Activated T-cell treated with anti-CD3 and anti-CD28 coated beads, Interleukin-2, amount 50 U/mL, for 1 hour (primary cell): Measurements from ENCODE around the gene USP35.
"Not testable (repeated sequence)": the region's sequence is repeated elsewhere in the genome, so short reads cannot be mapped to it uniquely, and the experiment has no call there.

Source experiments
- DNase-seq: peaks from one replicate; pipeline ENCODE4 v3.0.0-alpha.2; 2020

The USP35 gene

GRCh38 chr11:78168539-78169477 is 19.9 kb upstream of the USP35 start:
- no peak for DNase-seq

GRCh38 chr11:78170413-78170812 is 18.3 kb upstream of the USP35 start:
- no peak for DNase-seq

GRCh38 chr11:78170874-78171549 is 17.7 kb upstream of the USP35 start:
- DNase-seq, result no peak

GRCh38 chr11:78171951-78172350 is 16.8 kb upstream of the USP35 start:
- DNase-seq, result no peak

- DNase-seq, result not testable (repeated sequence)
Measured at GRCh38 chr11:78175862-78176261, 12.9 kb upstream of the USP35 start.

GRCh38 chr11:78176605-78177141 is 12.0 kb upstream of the USP35 start:
- no peak for DNase-seq

GRCh38 chr11:78177216-78177615 is 11.5 kb upstream of the USP35 start:
- no peak for DNase-seq

GRCh38 chr11:78179459-78180071 is 9.2 kb upstream of the USP35 start:
- no peak for DNase-seq

GRCh38 chr11:78180751-78181150 is 8.0 kb upstream of the USP35 start:
- DNase-seq, result no peak

- DNase-seq, result no peak
Measured at GRCh38 chr11:78181185-78181584, 7.5 kb upstream of the USP35 start.

- peak; percentile 79 for DNase-seq
Measured at GRCh38 chr11:78187366-78188285, 1.1 kb upstream of the USP35 start.

- DNase-seq, result no peak
Measured at GRCh38 chr11:78189174-78189724, 530 bp downstream of the USP35 start.

GRCh38 chr11:78189851-78190250 is 1.1 kb downstream of the USP35 start:
- no peak for DNase-seq

GRCh38 chr11:78190374-78190773 is 1.7 kb downstream of the USP35 start:
- DNase-seq, result no peak

GRCh38 chr11:78190871-78191538 is 2.3 kb downstream of the USP35 start:
- no peak for DNase-seq

- no peak for DNase-seq
Measured at GRCh38 chr11:78192223-78192719, 3.6 kb downstream of the USP35 start.

GRCh38 chr11:78192911-78193351 is 4.2 kb downstream of the USP35 start:
- DNase-seq, result no peak

- no peak for DNase-seq
Measured at GRCh38 chr11:78193806-78194205, 5.1 kb downstream of the USP35 start.

- DNase-seq, result no peak
Measured at GRCh38 chr11:78194490-78194889, 5.8 kb downstream of the USP35 start.

GRCh38 chr11:78195917-78196560 is 7.3 kb downstream of the USP35 start:
- DNase-seq, result no peak
